ENCODE results near the gene ARL3. TPM values are rescaled to one million over a fixed set of nuclear protein-coding genes. Genes with fewer than 3 reads are reported as not detected.

ARL3 gene
- total RNA-seq, 4 donors from 2014 or later = 1.4 to 9.1 (median 2.4) TPM

- TF ChIP-seq POLR2A (IDR thresholded peaks at IDR 0.05) (no peak), CTCF (IDR thresholded peaks at IDR 0.05) (no peak)
- H3K4me3 ChIP-seq = no peak overlapping the region
- H3K4me1 ChIP-seq = peaks cover 0 to 4% (median 0%) of the 10 kb centered on the region in 4 donors
- H3K9me3 ChIP-seq = no peaks in the 10 kb centered on the region
- no peak for DNase-seq
- peak overlapping the region in 1 of 4 donors; percentile 49 for H3K27ac ChIP-seq
- no peaks in the 10 kb centered on the region for H3K36me3 ChIP-seq
- H3K27me3 ChIP-seq = no peaks in the 10 kb centered on the region
These were observed 44.2 kb upstream of the ARL3 start for GRCh38 chr10:102758240-102758932.

- no peak for DNase-seq
- Histone ChIP-seq H3K36me3 (no peaks in the 10 kb centered on the region), H3K4me1 (peaks cover 0 to 14% (median 2%) of the 10 kb centered on the region in 4 donors), H3K27me3 (no peaks in the 10 kb centered on the region), H3K9me3 (no peaks in the 10 kb centered on the region), H3K4me3 (no peak overlapping the region), H3K27ac (no peak overlapping the region)
- TF ChIP-seq CTCF (IDR thresholded peaks at IDR 0.05) (no peak), POLR2A (IDR thresholded peaks at IDR 0.05) (no peak)
These were observed 43.1 kb upstream of the ARL3 start for GRCh38 chr10:102757323-102757722.

- Histone ChIP-seq H3K27me3 (no peaks in the 10 kb centered on the region), H3K36me3 (no peaks in the 10 kb centered on the region), H3K27ac (peak overlapping the region in 2 of 4 donors; percentile 19 to 87), H3K4me1 (peaks cover 0 to 14% (median 5%) of the 10 kb centered on the region in 4 donors), H3K9me3 (no peaks in the 10 kb centered on the region), H3K4me3 (no peak overlapping the region)
- TF ChIP-seq POLR2A (IDR thresholded peaks at IDR 0.05) = no peak
- TF ChIP-seq CTCF (IDR thresholded peaks at IDR 0.05) = no peak
- no peak for DNase-seq
These were observed 39.5 kb upstream of the ARL3 start for GRCh38 chr10:102753718-102754117.

GRCh38 chr10:102752934-102753664, 38.9 kb upstream of the ARL3 start:
- no peaks in the 10 kb centered on the region for H3K27me3 ChIP-seq
- H3K36me3 ChIP-seq = no peaks in the 10 kb centered on the region
- no peaks in the 10 kb centered on the region for H3K9me3 ChIP-seq
- peaks cover 0 to 14% (median 5%) of the 10 kb centered on the region in 4 donors for H3K4me1 ChIP-seq
- no peak for DNase-seq
- no peak for TF ChIP-seq POLR2A (IDR thresholded peaks at IDR 0.05)
- peak in 5 of 6 experiments; percentile 15 to 51 (median 49) for TF ChIP-seq CTCF (IDR thresholded peaks at IDR 0.05)
- H3K4me3 ChIP-seq = no peak overlapping the region
- peak overlapping the region; percentile 11 to 87 (median 40) for H3K27ac ChIP-seq

GRCh38 chr10:102752266-102752930, 38.2 kb upstream of the ARL3 start:
- Histone ChIP-seq H3K36me3 (no peaks in the 10 kb centered on the region), H3K4me1 (peaks cover 0 to 14% (median 5%) of the 10 kb centered on the region in 4 donors), H3K4me3 (no peak overlapping the region), H3K9me3 (no peaks in the 10 kb centered on the region), H3K27ac (peak overlapping the region; percentile 11 to 87 (median 45)), H3K27me3 (no peaks in the 10 kb centered on the region)
- DNase-seq = no peak
- no peak for TF ChIP-seq POLR2A (IDR thresholded peaks at IDR 0.05)
- no peak for TF ChIP-seq CTCF (IDR thresholded peaks at IDR 0.05)

All from Peyer's patch (tissue), 4 donors.